Mammary epithelial cell (primary cell): ENCODE data around the gene CHKB.

Experiments
- EZH2 ChIP-seq: IDR thresholded peaks from 2 replicates; pipeline ENCODE4 v1.6.1; 2012; ENCODE audit warnings: low read length, inconsistent platforms, borderline replicate concordance
- TF ChIP-seq, protein P1 (sequence below), 2 donors: IDR thresholded peaks in 1 of 2; conservative IDR thresholded peaks in 1 of 2; 2 replicates each; pipeline ENCODE4 v1.5.1; 2011 to 2012; ENCODE audit warnings: inconsistent platforms in 2 of 2, low read length in 2 of 2, mild to moderate bottlenecking in 2 of 2, control low read depth in 1 of 2, low read depth in 1 of 2; ENCODE audit not compliant: insufficient read depth in 1 of 2; ENCODE audit errors: extremely low read depth in 1 of 2

DNA sequence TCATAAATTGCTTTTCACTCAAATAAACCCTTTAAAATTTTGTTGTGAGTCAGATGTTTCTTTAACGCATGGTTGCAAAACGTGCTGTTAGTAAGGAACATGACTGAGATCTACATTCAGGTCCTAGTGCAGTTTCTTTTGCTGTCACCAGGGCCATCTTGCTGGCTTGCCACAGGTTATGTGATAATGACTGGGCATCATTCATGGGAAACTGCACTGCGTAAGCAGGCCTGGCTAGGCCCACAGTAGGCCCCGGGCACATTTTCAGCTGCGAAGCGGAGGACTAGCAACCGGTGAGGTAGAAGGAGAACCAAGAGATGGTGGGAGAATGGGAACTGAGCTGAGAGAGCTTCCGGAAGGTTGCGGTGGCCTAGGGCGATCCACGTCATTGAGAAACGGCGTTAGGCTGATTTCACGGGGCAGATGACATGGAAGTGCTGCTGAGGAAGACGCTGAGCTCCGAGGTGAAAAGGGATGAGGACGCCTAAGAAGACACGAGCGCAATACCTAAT lies 40.2 kb downstream of the CHKB start:
- TF ChIP-seq, protein P1, sequence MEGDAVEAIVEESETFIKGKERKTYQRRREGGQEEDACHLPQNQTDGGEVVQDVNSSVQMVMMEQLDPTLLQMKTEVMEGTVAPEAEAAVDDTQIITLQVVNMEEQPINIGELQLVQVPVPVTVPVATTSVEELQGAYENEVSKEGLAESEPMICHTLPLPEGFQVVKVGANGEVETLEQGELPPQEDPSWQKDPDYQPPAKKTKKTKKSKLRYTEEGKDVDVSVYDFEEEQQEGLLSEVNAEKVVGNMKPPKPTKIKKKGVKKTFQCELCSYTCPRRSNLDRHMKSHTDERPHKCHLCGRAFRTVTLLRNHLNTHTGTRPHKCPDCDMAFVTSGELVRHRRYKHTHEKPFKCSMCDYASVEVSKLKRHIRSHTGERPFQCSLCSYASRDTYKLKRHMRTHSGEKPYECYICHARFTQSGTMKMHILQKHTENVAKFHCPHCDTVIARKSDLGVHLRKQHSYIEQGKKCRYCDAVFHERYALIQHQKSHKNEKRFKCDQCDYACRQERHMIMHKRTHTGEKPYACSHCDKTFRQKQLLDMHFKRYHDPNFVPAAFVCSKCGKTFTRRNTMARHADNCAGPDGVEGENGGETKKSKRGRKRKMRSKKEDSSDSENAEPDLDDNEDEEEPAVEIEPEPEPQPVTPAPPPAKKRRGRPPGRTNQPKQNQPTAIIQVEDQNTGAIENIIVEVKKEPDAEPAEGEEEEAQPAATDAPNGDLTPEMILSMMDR (conservative IDR thresholded peaks at IDR 0.05 in 1 of 2, IDR thresholded peaks at IDR 0.05 in 1 of 2; ENCODE audit: extremely low read depth in 1 of 2, insufficient read depth in 1 of 2, low read depth in 1 of 2, low read length in 2 of 2), result no peak
- no peak for TF ChIP-seq EZH2
